Sigmoid colon (tissue), 4 donors: Measurements from ENCODE around the gene GATA5.

Experiments used
- EP300 ChIP-seq, 4 donors: sonication (generic); formaldehyde crosslinking; IDR thresholded peaks; one replicate each; pipeline ENCODE4 v1.6.1; 2017; ENCODE audit warnings: antibody characterized with exemption in 4 of 4
- POLR2A ChIP-seq, 2 donors: fragments of 450-650 bp; IDR thresholded peaks; one replicate each; pipeline ENCODE4 v1.6.1; 2016; ENCODE audit warnings: antibody characterized with exemption in 2 of 2, mild to moderate bottlenecking in 2 of 2, moderate library complexity in 2 of 2
- POLR2AphosphoS5 ChIP-seq, 4 donors: sonication (generic); formaldehyde crosslinking; IDR thresholded peaks; one replicate each; pipeline ENCODE4 v1.6.1; 2017; ENCODE audit warnings: antibody characterized with exemption in 4 of 4
- TF ChIP-seq, protein P1 (sequence below), 4 experiments: fragments of 450-650 bp in 3 of 4; fragments of 200-600 bp in 1 of 4; IDR thresholded peaks; one replicate each; pipeline ENCODE4 v1.5.1; 2016 to 2019; ENCODE audit warnings: antibody characterized with exemption in 4 of 4, mild to moderate bottlenecking in 3 of 4, moderate library complexity in 2 of 4

DNA sequence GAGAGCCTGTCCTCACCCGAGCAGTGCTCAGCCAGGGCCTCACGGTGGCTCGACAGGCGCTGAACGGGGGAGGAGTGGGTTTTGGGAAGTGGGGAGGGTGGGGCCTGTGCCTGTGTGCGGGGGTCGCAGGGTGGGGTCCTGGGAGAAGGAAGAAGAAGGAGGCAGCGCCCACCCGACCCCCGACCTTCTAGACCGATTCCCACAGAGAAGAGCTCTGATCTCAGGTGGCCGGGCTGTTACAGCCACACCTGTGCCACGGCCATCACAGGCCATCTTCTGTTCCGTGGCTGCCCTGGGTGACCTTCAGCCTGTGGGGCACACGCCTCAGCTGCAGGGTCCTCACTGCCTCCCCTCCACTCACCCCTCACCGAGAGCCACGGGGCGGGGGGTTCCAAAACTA, 41.4 kb upstream of the GATA5 start:
- TF ChIP-seq, protein P1, sequence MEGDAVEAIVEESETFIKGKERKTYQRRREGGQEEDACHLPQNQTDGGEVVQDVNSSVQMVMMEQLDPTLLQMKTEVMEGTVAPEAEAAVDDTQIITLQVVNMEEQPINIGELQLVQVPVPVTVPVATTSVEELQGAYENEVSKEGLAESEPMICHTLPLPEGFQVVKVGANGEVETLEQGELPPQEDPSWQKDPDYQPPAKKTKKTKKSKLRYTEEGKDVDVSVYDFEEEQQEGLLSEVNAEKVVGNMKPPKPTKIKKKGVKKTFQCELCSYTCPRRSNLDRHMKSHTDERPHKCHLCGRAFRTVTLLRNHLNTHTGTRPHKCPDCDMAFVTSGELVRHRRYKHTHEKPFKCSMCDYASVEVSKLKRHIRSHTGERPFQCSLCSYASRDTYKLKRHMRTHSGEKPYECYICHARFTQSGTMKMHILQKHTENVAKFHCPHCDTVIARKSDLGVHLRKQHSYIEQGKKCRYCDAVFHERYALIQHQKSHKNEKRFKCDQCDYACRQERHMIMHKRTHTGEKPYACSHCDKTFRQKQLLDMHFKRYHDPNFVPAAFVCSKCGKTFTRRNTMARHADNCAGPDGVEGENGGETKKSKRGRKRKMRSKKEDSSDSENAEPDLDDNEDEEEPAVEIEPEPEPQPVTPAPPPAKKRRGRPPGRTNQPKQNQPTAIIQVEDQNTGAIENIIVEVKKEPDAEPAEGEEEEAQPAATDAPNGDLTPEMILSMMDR (IDR thresholded peaks at IDR 0.05), result no peak
- no peak for TF ChIP-seq POLR2AphosphoS5 (IDR thresholded peaks at IDR 0.05)
- no peak for TF ChIP-seq POLR2A (IDR thresholded peaks at IDR 0.05)
- TF ChIP-seq EP300 (IDR thresholded peaks at IDR 0.05), result no peak
